NCI-H345 (cell line): Measurements from ENCODE around the gene RNF26.
A peak's percentile ranks its signal among the peaks of the same experiment; 100 is the strongest.

Experiments used
- DNase-seq: peaks from one replicate; lab custom pipeline; 2025; lab: John Stamatoyannopoulos, UW

Gene RNF26

DNA sequence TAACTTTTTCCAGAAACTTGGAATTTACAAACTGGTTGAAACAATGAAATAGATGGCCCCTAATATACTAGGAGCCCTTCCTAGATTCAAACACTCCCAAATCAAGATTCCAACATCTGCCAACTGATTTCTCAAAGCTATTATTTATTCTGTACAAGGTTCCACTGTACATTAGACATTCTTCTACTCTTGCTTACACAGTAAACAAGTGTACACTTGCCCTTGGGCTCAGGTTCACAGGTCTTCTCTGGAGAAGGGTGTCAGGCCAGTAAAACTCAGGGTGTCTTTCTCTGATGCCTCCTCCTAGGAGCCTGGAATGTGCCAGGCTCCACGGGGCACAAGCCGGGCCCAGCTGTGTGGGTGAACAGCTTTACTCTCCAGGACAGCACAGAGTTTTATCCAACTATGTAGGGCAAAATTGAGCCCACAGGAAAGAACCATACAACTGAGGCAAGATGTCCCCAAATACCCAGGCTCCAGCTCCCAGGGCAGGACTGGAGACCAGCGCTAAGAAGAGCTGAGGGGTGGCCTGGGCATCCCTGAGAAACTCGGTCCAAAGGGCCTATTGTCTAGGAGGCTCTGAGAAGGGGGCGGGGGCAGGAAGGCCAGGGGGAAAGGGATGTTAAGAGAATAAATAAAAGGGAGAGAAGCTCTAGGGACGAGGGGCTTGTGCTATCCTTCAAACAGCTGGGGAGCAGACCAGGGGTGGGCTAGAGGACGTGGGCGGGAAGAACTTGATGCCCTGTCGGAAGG lies 20.9 kb downstream of the RNF26 start:
- no peak for DNase-seq

DNA sequence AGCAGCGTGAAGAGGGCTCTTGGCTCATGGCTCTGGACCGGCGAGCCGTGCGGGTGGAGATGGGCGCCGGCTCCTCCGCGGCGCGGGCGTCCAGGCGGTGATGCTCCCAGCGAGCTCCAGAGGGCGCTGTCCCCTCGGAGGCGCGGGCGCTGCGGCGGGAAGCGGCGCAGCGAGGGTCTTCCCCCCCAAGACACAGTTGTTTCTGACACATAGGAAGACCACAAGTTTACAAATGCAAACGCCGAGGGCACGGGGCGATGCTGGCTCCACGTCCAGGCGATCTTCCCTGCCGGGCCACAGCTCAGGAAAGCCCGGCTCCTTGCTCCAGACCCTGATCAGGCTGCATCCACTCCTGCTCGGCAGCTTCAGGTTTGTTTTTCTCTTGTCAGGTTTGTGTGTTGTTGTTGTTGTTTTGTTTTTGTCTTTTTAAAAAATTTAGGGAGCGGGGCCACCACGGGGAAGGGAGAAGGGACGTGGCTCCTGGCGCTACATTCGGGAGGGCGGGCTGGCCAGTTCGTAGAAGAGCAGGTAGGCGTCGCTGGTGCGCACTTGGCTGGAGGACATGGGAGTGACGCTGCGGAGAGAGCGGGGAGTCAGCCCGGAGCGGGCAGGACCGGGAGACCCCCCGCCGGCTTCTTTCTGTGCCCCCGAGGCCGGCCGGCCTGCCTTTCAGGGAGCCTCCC lies 22.2 kb downstream of the RNF26 start:
- DNase-seq, result peak; percentile 40

DNA sequence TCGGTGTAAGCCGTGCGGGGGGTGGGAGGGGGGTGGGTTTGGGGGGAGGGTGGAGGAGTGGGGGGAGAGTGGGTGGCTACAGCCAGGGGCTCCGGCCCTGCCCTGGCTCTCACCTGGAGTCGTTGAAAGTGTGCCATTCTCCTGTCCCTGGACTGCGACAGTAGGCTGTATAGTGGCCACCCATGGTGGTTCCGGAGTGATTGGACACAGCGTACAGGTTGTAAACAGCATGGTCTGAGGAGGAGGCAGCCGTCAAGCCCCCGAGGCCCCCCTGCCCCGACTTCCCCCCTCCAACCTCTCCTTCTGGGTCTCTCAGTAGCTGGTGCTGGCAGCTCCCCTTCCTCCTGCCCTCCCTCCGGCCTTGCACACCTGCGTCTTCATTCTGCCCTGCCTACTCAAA lies 22.7 kb downstream of the RNF26 start:
- DNase-seq, result no peak

DNA sequence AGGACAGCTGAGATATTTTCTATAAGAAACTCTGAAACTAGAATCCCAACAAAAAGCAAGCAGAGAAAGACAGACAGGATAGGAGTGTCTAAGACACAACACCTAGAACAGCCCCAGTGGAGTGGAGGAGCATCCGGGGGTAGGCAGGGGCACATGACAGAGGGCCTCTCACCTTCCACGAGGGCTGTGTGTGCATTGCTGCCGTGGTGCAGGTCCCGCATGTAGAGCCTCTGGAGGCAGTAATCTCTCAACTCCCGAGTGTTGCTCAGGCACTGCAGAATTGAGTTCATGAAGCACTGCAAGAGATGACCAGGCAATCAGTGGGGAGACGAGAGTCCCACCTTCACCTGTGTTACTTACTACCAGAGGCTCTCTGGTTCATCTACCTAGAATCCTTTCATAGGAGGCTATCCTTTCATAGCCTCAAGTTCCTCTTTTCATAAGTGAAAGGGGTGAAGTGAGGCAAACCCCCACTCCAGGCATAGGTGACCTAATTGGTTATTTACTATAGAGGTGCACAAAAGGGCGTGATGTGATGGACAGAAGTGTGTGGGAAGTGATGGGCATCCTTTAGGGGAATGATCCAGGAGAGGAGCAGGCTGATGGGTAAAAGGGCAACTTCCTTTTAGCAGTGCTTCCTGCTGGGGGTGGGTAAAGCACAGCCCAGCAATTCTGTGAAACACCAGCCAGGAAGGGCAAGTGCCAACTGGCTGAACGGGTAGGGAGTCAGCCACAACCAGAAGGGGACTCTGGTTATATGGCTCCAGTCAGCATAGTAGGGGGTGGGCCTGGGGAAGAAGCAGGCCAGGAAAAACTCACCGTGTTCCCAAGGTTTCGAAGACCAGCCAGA lies 25.3 kb downstream of the RNF26 start:
- no peak for DNase-seq

DNA sequence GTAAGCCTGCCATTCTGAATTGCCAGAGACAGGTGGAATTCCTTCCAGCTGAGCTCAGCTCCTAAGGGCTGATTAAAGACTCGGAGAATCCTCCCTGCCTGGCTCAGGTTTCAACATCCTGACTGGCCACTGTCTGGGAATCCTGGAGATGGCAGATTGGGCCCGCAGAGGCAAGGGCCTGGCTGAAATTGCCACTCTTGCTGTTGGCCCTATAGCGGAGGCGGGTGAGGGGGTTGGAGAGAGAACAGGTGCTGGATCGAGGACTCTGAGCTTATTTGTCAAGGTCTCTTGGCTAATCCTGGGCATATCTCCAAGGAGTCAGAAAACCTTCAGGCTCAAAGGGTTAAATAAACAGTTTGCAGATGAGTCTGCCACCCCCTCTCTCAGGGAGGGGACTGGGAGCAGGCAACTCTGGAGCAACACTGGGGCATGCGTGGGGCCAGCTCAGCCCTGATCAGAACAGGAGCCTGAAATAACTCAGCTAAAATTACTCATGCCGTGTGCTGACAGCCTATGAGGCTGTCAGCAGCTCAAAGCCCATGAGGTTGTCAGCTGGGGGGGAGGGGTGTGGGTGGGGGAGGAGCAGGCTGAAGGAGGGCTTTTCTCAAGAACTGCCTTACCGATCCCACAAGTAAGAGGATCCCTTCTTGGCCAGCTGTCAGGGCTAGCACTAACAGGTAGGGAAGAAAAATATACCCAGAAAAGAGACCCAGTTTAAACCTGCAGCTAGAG lies 26.9 kb downstream of the RNF26 start:
- no peak for DNase-seq

DNA sequence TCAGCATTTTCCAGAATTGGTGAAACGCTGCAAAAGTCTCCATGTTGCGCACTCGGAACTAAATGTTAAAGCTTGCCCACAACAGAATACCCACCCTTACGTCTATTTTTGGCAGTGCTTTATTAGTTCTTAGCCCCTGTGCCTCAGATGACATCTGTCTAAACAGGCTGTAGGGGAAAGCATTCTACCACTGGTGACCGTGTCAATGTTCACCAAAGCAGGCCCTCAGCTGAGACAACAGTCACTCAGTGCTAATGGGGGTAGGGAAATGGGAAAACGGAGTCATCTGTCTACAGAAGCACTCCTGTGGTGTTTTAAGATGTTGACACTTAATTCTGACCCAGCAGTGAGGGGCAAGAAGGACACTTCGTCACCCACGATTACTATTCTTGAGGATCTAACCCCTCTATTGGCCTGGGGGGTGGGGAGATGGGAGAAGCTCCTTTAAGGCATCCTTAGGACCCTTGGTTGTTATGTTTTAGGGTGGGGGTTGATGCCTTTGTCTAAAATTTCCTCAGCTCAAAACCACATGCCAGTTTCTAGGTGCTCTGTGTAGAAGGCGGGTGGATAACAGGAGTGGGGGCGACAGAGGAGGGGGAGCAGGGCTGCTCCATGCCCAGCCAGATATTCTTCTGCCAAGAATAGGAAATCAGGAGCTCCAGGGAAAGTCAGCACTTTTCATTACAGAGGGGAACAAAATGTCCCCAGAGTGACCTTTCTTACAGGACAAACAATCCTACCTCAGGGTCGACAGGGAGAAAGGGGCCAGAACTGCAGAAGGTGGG lies 27.8 kb downstream of the RNF26 start:
- DNase-seq, result no peak

DNA sequence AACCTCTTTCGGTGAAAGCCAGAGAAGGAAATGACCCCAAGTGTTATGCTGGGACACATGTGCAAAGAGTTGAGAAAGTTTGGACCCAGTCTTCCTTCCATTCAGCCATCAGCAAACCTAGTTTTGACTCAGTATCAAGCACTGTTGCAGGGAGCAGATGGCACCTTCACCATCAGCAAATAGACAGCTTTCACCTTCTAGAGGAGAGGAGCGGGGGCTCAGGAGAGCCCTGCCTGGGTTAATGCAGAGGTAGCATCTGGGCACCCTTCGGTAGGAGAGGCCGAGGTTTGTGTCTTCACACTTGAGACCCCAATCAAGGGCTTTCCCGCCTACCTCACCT lies 28.4 kb downstream of the RNF26 start:
- DNase-seq, result no peak

DNA sequence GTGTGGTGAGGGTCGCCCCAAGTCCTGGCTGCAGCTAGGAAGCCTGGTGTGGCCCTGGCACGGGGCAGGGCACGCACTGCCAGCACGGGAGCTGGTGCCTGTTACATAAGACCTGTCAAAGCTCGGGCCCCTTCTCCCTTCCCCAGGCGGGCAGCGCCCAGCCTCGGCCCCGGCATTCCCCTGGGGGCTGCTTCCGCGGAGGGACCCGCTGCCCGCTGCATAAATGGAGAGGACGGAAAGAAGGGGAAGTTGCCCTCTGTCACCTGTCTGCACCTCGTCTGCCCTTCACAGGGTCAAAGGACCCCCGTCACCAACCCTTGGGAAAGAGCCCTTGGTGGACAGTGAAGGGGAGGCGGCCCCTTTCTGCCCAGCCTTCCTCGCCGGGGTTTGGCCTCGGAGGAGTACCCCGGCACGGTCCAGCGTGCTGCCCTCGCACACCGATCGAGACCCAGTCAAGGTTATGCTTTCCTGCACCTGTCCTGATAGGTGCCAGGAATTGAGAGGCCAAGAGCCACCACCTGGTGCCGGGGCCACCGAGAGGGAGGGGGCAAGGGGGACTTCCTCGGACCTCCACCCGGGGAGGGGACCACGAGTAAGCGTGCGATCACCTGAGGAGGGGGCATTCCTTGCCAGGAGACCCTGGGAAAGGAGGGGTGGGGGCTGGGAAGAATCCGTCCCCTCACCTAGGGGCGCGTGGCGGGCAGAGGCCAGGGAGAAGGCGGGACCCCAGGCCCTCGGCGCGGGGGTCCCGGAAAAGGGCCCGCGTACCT lies 28.9 kb downstream of the RNF26 start:
- no peak for DNase-seq

DNA sequence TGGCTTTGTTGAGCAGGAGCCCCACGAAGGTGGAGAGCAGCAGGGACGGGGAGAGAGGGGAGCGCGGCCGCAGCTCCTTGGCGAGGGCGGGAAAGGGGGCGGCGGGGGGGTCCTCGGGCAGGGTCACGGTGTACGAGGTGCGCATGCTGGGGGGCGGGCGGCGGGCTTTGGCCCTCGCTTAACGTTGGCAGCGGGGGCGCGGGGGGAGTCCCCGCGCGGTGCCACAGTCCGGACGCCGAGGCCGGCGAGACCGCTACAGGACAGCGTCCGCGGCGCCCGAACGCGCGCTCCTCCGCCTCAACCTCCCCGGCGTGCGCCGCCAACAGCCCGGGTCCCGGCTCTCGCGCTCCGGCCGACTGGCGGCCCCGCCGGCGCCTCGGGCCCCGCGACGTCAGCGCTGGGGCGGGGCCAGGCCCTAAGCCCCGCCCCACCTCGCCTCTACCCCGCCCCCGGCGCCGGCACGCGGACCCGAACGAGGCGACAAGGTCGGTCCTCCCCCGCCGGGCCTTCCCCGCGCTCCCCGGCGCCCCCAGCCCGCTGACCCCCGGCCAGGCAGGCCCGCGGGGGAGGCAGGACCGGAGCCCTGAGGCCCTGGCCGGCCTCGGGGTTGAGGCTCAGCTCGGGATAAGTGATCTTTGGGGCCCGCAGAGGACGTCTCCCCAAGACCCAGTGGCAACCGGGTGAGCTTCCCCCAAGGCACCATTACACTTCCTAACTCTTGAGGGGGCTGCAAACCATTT lies 29.7 kb downstream of the RNF26 start:
- DNase-seq, result peak; percentile 57

DNA sequence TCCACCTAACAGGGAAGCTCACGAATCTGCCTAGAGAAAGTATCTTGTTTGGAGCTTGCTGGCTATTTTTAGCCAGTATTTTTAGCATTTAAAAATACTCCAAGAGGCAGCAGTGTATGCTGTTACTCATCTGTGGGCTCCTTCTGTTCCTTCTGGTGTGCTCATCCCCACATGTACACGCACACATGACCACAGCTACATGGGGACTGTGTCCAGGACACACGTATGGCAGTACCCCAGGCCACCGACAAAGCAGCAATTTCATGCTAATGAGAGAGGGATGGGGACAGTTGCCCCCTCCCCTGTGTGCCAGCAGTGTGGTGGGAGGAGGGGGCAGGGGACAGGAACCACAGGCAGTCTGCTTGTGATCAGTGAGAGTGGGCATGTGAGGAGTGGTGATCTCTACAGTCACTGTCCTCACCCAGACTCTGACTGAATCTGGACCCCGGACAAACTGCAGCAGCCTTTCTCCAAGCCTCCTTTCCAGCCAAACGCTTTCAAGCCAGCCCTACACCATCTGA lies 30.8 kb downstream of the RNF26 start:
- no peak for DNase-seq

DNA sequence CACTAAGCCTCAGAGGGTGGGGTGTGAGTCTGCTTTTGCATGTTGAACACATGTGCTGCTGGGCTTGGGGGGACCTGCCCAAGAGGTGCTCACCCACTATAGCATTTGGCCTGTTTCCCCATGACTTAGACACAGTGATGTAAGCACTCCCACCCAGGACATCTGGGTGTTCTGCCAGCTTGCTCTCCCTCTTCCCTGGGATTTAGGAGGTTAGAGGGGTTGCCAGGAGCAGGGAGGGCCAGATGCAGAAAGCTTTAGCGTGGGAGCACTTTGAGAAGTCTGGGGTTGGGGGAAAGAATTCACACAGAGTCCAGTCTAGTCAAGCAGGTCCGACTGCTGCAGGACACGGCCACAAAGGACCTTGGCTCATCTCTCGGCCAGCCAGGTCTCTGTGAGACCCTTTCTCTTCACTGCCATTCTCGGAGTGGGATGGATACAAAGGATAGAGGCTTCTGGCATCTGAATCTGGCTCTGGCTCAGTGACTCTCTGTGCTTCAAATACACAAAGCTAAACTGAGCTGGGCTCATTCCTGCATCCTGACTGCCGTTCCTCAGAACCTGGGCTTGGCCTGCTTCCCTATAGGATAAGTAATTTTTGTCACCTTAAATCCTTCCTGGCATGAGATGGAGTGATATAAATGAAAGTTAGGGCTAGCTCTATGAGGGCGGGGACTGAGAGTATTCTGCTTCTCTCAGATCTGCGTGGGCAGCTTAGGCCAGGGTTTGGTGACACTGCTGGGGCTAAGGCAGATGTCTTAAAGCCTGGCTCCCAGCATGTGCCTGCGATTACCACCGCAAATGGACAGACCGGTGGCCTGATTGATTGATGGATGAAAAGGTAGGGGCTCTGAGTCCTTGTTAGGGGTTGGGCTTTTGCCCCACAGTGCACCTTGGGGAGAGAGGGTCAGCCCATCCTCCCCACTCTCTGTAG lies 32.6 kb downstream of the RNF26 start:
- DNase-seq, result no peak

DNA sequence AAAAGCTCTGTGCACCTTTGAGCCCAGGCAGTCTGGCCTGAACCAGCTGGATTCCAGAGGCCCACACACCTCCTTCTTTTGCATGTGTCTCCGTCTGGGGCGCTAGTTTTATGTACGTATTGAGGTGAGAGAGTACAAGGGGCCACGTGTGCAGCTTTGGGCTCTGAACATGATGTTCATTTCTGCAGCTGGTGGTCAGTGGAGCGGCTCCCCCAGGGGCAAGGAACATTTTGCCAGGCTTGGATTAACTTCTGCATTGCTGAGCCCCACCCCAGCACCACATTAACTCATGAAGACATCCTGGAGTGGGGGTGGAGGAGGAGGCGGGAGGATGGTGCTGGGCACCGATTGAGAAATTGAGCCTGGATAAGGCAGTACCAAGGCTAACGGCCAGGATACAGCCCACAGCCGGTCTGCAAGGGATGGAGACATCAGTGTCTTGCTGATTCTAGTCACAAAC lies 33.4 kb downstream of the RNF26 start:
- DNase-seq, result no peak

DNA sequence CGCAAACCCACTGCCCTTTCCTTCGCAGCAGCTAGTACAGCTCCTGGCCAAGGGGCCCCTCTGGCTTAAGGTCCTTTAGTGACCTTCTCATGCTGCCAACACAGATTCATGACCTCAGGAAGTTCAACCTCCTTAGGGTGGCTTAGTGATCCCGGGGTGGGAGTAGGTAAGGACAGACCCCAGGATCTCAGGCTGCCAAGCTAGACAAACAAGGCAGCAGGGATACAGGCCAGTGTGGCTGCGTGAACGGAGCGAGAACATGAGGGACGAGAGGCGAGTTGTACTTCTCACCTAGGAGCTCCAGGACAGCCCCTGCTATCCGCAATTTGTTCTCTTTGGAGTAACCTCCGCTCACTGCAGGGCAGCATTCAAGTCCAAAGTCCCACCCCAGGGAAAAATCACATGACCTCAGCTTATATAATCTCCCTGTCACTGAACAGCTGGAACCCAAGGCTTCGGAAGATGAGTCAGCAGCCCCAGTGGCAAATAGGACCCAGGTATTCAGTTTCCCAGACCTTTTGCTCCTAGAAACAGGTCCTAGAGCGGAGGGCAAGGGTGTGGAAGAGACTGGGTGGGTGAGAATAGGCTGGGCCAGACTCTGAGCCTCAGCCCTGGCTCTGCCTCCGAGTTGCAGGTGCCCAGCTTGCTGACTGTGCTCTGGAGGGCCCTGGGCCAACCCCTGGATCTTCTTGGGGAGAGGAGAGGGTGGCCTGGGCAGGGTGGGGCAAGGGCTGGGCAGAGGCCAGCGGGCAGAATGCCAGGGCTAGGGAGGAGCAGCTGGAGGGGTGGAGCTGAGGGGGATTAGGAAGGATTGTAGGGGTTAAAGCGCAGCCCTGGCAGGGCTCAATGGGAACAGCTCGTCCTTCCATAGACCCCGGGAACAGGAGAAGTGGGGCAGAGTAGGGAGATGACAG lies 34.1 kb downstream of the RNF26 start:
- peak; percentile 31 for DNase-seq

DNA sequence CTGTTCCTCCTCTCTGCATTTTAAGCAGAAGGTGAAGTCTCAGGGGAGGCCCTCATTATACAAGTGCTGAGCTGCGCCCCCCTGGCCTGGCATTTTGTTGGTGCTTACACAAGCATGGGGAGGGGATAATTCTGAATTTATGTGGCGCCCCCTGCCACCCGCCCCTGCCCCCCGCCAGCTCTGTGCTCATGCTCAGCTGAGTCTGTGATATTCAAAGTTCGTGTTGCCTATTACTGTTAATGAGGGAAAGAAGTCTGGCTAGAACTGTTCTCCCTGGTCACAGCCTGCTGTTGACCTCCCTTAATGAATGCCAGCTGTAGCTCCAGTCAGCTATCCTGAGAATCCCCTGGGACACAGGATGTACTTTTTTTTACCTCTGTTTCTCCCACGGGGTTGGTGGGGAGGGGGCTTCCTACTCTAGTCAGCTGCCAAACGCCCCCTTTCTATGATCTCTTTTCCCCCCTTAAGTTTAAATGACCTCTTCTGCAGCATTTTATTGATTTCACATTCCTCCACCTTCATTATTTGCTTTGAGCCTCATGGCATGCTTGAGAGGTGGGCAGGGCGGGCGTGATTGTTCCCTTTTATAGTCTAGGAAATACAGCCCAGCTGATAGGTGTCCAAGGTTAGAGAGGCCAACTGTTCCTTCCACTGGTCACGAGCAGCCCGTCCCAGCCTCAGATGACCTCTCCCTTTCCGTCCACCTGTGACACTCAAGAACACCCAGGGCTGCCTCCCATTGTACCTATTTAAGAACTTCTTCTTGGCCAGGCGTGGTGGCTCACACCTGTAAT lies 35.0 kb downstream of the RNF26 start:
- no peak for DNase-seq

DNA sequence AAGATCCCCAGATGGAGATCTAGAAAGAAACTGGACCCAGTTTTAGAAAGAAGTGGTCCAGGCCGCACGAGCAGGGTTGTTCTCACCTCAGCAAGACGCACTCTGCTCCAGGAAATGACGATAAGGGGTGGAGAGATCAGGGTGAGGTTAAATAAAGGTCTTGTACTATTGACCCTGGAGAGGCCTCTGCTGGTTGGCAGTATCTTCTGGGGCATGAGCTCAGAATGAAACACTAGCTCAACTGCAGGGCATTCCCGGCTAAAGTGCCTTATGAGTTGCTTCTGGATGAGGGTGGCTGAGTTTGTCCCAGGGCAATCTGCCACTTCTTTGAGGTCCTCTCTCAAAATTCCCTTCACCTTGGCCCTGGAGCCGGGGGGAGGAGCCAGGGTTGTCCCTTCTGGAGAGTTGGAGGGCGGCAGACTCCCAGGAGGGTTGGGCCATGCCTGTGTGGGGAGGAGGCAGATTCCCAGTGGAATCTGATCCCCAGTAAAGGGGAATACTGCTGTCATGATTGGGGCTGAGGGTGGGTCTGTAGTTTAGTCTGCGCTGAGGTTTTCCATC lies 36.2 kb downstream of the RNF26 start:
- DNase-seq, result no peak

DNA sequence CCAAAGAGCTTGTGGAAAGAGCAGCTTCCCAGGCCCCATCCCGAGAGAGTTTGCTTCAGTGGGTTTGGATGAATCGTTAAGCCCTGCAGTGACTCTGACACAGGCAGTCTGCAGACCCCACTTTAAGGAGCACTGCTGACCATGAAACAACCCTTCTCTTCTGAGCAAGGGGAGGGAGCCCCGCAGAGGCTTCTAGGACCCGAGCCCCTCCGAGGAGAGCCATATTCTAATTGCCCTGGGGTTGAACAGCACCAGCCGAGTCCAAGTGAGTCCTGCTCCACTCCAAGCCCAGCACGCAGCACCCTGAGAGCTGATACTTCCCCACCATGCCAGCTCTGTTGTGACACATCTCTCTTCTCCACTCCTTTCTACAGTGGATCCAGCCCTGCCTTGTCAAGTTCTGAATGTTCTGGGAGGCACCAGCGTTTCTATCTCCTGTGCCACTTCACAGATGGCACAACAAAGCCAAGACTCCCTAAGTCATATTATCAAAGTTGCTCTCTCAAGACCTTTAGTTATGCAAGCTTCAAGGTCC lies 36.8 kb downstream of the RNF26 start:
- DNase-seq, result no peak
